K562 (cell line): ENCODE measurements around the gene EFNA2. TPM values are rescaled to one million over a fixed set of nuclear protein-coding genes. Genes with fewer than 3 reads are reported as not detected.

Source experiments
- BRF1 ChIP-seq: IDR thresholded peaks from 3 replicates; pipeline ENCODE4 v1.6.1; 2011; ENCODE audit warnings: borderline replicate concordance, mild to moderate bottlenecking; ENCODE audit not compliant: insufficient read length; ENCODE audit errors: extremely low read depth
- HDGF ChIP-seq: fragments of 450-650 bp; IDR thresholded peaks from 2 replicates; pipeline ENCODE4 v1.6.1; 2016
- MEF2A ChIP-seq: IDR thresholded peaks from 2 replicates; pipeline ENCODE4 v1.6.1; 2011; ENCODE audit warnings: low read depth, mild to moderate bottlenecking, low read length, moderate library complexity; ENCODE audit not compliant: control insufficient read depth
- NR4A1 ChIP-seq, 2 experiments: fragments of 250-450 bp in 1 of 2; fragments of 450-650 bp in 1 of 2; sonication (Bioruptor Pico) in 1 of 2; IDR thresholded peaks; 2 replicates each; pipeline versions ENCODE4 v1.4.0 to v1.6.1; 2016 to 2020; ENCODE audit warnings: mild to moderate bottlenecking in 2 of 2, missing compliant biosample characterization in 1 of 2, missing genetic modification characterization in 1 of 2, moderate library complexity in 1 of 2
- PCBP1 ChIP-seq: fragments of 200-400 bp; formaldehyde crosslinking; IDR thresholded peaks from 2 replicates; pipeline ENCODE4 v1.6.1; 2018; ENCODE audit warnings: mild to moderate bottlenecking, low read depth, low read length; ENCODE audit not compliant: poor library complexity, severe bottlenecking
- PHB ChIP-seq: fragments of 250-450 bp; sonication (Bioruptor Pico); IDR thresholded peaks from 2 replicates; pipeline ENCODE4 v1.5.0; 2021
- POLR2A ChIP-seq: fragments of 450-650 bp; conservative IDR thresholded peaks from 2 replicates; pipeline ENCODE4 v1.6.1; 2016
- SAFB ChIP-seq: fragments of 200-400 bp; formaldehyde crosslinking; IDR thresholded peaks from 2 replicates; pipeline ENCODE4 v1.6.1; 2017; ENCODE audit warnings: low read depth, low read length, borderline replicate concordance
- ZFP1 ChIP-seq: fragments of 450-650 bp; formaldehyde crosslinking; IDR thresholded peaks from 2 replicates; pipeline ENCODE4 v1.4.0; 2020; ENCODE audit warnings: mild to moderate bottlenecking, mixed read lengths
- ZFX ChIP-seq: sonication (generic); formaldehyde crosslinking; IDR thresholded peaks from 2 replicates; pipeline ENCODE4 v1.8.0; 2022; ENCODE audit warnings: mild to moderate bottlenecking, missing genetic modification reagents, moderate library complexity
- polyA plus RNA-seq, 8 experiments: library from polyadenylated mRNA; depleted of rRNA in 4 of 8; stranded (reverse) in 5 of 8; unstranded in 3 of 8; fragments of >200 nt; fragmentation: Nextera tagmentation in 2 of 8; fragmentation: Illumina TruSeq in 1 of 8; extraction: Ambion mirVana in 2 of 8; extraction: Trizol in 1 of 8; gene quantifications; 2 replicates each; pipeline versions ENCODE4 v1.2.1 to v1.2.3, GENCODE V29; 2011 to 2014; ENCODE audit warnings: inconsistent platforms in 1 of 8, missing spikeins in 1 of 8
- total RNA-seq, 7 experiments: library from RNA; depleted of rRNA in 6 of 7; stranded (reverse); fragments of >200 nt in 6 of 7; fragmentation: Illumina TruSeq in 2 of 7; extraction: Trizol in 2 of 7; gene quantifications; 2 replicates each; pipeline versions ENCODE4 v1.2.1 to v1.2.3, GENCODE V29; 2011 to 2021; ENCODE audit warnings: low replicate concordance in 1 of 7
- TF ChIP-seq, protein P1 (sequence below): fragments of 200-400 bp; formaldehyde crosslinking; IDR thresholded peaks from 2 replicates; pipeline ENCODE4 v1.6.1; 2017; ENCODE audit warnings: mild to moderate bottlenecking, low read depth, low read length, moderate library complexity
- TF ChIP-seq, protein P2 (sequence below): sonication (generic); formaldehyde crosslinking; IDR thresholded peaks from 2 replicates; pipeline ENCODE4 v1.8.0; 2022; ENCODE audit warnings: mild to moderate bottlenecking, missing genetic modification reagents
- TF ChIP-seq, protein P3 (sequence below), 2 experiments: fragments of 450-650 bp; conservative IDR thresholded peaks; 2 replicates each; pipeline ENCODE4 v1.6.1; 2017; ENCODE audit warnings: mild to moderate bottlenecking in 2 of 2, moderate library complexity in 2 of 2
- TF ChIP-seq, protein P4 (sequence below): fragments of 150-350 bp; conservative IDR thresholded peaks from 2 replicates; pipeline ENCODE4 v1.6.1; 2014; ENCODE audit warnings: low read length
- TF ChIP-seq, protein P5 (sequence below): fragments of 450-650 bp; IDR thresholded peaks from 2 replicates; pipeline ENCODE4 v1.6.1; 2018; ENCODE audit warnings: mild to moderate bottlenecking, low read depth; ENCODE audit not compliant: partially characterized antibody

Gene EFNA2
- total and polyA plus RNA-seq, 9 of the 15 experiments (the other 6 are each of a cell fraction or from before 2014, with no cell fraction given), result 0.11 to 0.44 (median 0.15) TPM; not detected in 6

DNA sequence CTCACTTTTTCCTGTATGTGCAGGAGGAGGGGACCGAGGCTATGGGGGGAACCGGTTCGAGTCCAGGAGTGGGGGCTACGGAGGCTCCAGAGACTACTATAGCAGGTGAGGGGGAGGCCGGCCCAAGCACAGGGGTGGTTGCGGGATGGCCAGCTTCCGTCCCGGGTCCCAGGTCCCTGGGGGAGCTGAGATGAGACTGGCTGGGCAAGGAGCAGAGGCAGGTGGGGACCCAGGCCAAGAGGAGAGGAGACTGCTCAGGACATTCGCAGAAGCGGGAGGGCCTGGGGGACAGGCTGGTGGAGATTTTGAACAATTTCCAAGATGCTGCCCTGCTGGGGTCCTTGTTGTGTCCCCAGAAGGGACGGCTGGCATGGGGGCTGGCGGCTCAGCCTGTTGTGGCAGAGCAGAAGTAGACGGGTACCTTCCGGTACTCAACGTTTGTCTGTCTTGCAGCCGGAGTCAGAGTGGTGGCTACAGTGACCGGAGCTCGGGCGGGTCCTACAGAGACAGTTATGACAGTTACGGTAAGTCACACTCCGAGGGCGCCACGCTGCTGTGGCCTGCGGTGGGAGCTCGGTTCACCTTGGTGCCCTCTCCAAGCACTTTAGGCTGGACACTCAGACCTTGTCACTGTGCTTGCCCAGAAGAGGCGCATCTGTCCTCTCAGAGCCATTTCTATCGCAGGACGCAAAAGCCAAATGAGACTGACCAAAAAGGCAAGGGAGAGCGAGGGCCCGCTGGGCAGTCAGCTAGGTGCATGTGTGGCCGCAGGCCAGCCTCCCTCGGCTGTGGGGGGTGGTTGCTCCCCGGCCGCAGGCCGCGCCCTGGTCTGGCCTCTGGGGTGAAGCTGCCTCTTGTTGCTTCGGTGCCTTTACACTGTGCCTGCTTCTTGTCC lies 13.9 kb upstream of the EFNA2 start (continued):
- TF ChIP-seq, protein P1, sequence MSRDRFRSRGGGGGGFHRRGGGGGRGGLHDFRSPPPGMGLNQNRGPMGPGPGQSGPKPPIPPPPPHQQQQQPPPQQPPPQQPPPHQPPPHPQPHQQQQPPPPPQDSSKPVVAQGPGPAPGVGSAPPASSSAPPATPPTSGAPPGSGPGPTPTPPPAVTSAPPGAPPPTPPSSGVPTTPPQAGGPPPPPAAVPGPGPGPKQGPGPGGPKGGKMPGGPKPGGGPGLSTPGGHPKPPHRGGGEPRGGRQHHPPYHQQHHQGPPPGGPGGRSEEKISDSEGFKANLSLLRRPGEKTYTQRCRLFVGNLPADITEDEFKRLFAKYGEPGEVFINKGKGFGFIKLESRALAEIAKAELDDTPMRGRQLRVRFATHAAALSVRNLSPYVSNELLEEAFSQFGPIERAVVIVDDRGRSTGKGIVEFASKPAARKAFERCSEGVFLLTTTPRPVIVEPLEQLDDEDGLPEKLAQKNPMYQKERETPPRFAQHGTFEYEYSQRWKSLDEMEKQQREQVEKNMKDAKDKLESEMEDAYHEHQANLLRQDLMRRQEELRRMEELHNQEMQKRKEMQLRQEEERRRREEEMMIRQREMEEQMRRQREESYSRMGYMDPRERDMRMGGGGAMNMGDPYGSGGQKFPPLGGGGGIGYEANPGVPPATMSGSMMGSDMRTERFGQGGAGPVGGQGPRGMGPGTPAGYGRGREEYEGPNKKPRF, result no peak
- TF ChIP-seq, protein P2, sequence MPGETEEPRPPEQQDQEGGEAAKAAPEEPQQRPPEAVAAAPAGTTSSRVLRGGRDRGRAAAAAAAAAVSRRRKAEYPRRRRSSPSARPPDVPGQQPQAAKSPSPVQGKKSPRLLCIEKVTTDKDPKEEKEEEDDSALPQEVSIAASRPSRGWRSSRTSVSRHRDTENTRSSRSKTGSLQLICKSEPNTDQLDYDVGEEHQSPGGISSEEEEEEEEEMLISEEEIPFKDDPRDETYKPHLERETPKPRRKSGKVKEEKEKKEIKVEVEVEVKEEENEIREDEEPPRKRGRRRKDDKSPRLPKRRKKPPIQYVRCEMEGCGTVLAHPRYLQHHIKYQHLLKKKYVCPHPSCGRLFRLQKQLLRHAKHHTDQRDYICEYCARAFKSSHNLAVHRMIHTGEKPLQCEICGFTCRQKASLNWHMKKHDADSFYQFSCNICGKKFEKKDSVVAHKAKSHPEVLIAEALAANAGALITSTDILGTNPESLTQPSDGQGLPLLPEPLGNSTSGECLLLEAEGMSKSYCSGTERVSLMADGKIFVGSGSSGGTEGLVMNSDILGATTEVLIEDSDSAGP (CRISPR knock-in tag), result no peak
- TF ChIP-seq ZFX (CRISPR knock-in tag) (peak; percentile 78), SAFB (no peak), ZFP1 (CRISPR knock-in tag) (no peak), BRF1 (no peak), PCBP1 (no peak), POLR2A (peak; percentile 23; the same call in 1 of the 2 replicates), NR4A1 (CRISPR knock-in tag; IDR thresholded peaks at IDR 0.05) (no peak), NR4A1 (tag; IDR thresholded peaks at IDR 0.05) (peak; percentile 52), PHB (CRISPR knock-in tag) (no peak), HDGF (peak; percentile 18; the same call in 1 of the 2 replicates), MEF2A (no peak)
- TF ChIP-seq, protein P3, sequence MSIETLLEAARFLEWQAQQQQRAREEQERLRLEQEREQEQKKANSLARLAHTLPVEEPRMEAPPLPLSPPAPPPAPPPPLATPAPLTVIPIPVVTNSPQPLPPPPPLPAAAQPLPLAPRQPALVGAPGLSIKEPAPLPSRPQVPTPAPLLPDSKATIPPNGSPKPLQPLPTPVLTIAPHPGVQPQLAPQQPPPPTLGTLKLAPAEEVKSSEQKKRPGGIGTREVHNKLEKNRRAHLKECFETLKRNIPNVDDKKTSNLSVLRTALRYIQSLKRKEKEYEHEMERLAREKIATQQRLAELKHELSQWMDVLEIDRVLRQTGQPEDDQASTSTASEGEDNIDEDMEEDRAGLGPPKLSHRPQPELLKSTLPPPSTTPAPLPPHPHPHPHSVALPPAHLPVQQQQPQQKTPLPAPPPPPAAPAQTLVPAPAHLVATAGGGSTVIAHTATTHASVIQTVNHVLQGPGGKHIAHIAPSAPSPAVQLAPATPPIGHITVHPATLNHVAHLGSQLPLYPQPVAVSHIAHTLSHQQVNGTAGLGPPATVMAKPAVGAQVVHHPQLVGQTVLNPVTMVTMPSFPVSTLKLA (conservative IDR thresholded peaks at IDR 0.05), result peak; percentile 51 to 56; a peak in 3 of 4 replicates
- TF ChIP-seq, protein P4, sequence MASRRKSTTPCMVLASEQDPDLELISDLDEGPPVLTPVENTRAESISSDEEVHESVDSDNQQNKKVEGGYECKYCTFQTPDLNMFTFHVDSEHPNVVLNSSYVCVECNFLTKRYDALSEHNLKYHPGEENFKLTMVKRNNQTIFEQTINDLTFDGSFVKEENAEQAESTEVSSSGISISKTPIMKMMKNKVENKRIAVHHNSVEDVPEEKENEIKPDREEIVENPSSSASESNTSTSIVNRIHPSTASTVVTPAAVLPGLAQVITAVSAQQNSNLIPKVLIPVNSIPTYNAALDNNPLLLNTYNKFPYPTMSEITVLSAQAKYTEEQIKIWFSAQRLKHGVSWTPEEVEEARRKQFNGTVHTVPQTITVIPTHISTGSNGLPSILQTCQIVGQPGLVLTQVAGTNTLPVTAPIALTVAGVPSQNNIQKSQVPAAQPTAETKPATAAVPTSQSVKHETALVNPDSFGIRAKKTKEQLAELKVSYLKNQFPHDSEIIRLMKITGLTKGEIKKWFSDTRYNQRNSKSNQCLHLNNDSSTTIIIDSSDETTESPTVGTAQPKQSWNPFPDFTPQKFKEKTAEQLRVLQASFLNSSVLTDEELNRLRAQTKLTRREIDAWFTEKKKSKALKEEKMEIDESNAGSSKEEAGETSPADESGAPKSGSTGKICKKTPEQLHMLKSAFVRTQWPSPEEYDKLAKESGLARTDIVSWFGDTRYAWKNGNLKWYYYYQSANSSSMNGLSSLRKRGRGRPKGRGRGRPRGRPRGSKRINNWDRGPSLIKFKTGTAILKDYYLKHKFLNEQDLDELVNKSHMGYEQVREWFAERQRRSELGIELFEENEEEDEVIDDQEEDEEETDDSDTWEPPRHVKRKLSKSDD, result no peak
- TF ChIP-seq, protein P5, sequence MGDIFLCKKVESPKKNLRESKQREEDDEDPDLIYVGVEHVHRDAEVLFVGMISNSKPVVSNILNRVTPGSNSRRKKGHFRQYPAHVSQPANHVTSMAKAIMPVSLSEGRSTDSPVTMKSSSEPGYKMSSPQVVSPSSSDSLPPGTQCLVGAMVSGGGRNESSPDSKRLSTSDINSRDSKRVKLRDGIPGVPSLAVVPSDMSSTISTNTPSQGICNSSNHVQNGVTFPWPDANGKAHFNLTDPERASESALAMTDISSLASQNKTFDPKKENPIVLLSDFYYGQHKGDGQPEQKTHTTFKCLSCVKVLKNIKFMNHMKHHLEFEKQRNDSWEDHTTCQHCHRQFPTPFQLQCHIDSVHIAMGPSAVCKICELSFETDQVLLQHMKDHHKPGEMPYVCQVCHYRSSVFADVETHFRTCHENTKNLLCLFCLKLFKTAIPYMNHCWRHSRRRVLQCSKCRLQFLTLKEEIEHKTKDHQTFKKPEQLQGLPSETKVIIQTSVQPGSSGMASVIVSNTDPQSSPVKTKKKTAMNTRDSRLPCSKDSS, result no peak
